ENCODE measurements around the gene TTLL5. TPM values are rescaled to one million over a fixed set of nuclear protein-coding genes. Genes with fewer than 3 reads are reported as not detected.
"Not testable (repeated sequence)": the region's sequence is repeated elsewhere in the genome, so short reads cannot be mapped to it uniquely, and the experiment has no call there.

TTLL5 gene
- total RNA-seq, 1 donor from 2014 or later: 12.2 TPM

DNA sequence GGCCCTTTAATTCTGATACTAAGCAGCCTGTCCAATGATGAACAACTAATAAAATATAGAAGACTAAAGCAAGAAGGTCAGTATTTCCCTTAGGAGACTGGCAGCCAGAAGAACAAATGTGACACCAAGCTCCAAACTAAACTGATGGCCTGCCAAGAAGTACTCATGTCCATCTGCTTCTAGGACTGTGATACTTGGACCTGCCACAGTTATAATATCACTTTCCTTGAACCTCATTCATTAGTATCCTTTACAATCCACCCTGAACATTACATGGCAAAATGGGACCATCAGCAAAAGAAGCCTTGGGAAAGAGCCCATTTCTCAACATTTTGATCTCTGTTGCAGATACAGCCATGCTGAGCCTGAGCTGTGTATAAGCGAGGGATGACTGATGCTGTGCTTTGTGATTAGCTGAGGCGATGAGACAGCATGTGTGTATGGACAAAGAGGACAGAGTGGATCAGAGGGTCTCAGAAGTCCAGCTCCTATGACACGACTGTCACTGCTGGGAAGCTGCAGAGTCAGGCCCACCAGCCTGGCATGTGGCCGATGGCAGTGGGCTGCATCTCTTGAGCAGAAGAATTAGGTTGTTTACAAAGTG, 246.8 kb downstream of the TTLL5 start:
- peak; percentile 36 for DNase-seq (ENCODE audit: low read depth)

DNA sequence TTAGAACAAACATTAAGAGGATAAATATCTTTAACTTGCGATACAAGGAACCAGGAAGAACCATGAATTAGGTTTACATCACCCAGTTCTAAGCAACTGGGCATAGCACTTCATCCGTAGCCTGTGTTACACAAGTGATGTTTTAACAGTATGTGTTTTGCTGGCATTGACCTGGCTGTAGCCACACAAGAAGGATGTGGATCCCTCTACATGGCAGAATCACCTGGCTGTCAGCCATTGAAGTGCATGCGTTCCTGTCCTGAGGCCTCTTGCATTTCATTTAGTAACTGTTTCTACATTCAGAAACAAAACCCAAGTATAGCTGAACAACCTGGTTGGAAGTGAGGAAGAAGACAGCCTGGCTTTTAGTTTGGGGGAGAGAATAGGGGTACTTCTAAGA, 248.6 kb downstream of the TTLL5 start:
- DNase-seq (ENCODE audit: low read depth): no peak

DNA sequence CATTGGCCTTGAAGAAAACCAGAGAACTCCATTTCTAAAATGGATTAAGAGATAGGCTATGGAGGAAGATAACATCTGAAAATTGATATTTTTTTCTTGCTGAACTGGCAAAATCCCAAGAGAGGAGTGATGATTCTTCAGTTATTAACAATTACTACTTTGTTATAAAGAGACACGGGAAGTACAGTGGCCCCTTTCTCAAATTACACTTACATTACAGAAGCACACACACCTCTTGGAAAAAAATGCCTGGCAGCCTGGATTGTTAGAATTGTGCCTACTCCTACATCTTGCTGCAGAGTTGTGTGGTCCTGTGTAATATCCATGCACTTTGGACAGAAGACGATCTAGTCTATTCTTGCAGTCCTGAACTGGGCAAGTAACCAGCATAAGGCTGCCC, 249.0 kb downstream of the TTLL5 start:
- DNase-seq (ENCODE audit: low read depth): no peak

DNA sequence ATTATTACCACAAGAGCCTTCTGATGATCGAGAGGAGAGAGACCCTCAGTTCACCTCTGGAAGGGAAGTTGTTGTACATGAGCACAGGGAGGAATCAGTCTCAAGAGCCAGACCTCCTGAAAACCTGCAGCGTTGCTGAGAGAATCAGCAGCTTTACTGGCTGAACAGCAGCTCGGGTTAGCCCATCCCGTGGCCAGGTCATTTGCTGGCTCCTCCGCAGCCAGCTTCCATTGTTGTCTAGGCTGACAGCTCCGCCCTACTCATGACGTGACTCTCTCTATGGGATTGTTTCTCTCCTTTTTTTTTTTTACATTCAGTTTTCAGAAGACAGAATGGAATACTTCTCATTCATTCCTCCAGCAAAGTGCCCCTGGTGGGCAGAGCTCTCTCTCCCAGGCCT, 250.8 kb downstream of the TTLL5 start:
- peak; percentile 41 for DNase-seq (ENCODE audit: low read depth)

DNA sequence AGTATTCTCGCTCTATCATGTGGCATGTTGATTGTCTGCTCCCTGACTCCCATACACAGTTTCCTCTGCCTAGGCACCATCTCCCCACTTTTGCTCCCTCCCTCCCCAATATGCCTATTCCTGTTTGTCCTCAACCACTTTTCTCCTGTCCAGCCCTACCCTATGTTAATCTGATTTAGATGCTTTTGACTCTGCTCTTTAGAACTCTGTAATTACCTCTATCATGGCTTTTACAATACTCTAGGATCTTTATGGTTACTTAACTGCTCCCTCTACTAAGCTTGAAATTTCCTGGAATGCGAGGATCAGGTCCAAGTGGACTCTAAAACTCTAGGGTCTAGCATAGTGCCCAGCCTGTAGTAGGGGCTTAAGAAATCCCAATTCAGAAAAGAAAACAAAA, 252.1 kb downstream of the TTLL5 start:
- DNase-seq (ENCODE audit: low read depth): no peak

DNA sequence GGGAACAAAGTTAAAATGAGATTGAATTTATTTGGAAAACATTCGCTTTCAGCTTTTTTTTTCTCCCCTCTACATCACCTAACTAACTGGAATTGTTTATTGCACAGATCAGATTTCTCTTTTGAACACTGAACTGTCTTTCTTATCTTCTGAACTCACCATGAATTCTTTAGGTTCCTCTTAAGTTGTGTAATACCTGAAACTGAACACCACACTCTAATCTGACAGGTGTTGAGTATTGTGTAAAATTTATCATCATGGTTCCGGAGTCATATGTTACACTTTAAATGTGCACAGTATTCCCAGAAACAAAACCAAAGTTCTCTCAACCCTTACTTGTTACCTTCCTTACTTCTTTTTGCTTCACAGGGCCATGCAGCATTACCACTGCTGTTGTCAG, 254.0 kb downstream of the TTLL5 start:
- no peak for DNase-seq (ENCODE audit: low read depth)

DNA sequence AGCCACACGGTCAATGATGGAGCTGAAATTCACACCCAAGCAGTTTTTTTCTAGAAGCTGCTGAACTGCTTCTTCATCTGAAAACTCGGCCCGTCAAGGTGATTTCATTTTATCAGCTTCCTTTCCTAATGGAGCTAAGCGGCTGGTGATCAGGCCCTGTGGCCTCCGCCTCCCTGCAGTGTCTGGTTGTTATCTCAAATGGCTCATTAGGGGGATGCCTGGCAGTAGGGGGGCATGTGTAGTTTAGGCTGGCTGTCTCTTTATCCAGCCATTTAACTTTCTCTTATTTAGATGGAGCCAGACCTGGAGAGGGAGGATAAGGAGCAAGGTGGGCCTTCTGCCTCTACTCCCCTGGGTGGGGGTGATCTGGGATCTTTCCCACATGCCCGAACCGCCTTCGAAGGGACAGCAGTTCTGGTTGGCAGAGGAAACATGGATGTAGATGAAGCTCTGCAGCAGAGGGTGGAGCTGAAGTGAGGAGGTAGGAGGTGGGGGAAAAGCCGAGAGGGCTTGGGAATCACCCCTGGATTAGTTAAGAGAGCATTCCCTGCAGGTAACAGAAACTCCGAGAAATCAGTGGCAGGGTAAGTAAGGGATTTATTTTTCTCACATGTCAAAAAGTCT, 256.4 kb downstream of the TTLL5 start:
- no peak for DNase-seq (ENCODE audit: low read depth)

DNA sequence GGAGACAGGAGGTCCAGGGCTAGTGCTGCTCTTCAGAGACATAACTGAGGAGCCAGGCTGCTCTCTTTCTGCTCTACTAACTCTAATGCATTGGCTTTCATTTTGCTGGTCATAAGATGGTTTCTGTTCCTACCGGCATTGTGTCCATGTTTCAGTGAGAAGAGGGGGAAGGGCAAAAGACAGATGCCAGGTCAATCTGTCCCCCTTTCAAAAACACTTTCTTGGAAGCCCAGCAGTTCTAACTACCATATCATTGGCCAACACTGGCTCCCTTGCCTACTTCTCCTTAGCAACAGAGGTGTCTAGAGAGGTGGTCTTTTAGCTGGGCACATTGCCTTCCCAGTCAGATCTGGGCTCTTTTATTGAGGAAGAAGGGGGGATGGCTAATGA, 256.9 kb downstream of the TTLL5 start:
- no peak for DNase-seq (ENCODE audit: low read depth)

DNA sequence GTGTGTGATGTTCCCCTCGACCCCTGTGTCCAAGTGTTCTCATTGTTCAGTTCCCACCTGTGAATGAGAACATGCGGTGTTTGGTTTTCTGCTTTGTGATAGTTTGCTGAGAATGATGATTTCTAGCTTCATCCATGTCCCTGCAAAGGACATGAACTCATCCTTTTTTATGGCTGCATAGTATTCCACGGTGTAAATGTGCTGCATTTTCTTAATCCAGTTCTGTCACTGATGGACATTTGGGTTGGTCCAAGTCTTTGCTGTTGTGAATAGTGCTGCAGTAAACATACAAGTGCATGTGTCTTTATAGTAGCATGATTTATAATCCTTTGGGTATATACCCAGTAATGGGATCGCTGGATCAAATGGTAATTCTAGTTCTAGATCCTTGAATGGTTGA, 259.4 kb downstream of the TTLL5 start:
- DNase-seq (ENCODE audit: low read depth): not testable (repeated sequence)

DNA sequence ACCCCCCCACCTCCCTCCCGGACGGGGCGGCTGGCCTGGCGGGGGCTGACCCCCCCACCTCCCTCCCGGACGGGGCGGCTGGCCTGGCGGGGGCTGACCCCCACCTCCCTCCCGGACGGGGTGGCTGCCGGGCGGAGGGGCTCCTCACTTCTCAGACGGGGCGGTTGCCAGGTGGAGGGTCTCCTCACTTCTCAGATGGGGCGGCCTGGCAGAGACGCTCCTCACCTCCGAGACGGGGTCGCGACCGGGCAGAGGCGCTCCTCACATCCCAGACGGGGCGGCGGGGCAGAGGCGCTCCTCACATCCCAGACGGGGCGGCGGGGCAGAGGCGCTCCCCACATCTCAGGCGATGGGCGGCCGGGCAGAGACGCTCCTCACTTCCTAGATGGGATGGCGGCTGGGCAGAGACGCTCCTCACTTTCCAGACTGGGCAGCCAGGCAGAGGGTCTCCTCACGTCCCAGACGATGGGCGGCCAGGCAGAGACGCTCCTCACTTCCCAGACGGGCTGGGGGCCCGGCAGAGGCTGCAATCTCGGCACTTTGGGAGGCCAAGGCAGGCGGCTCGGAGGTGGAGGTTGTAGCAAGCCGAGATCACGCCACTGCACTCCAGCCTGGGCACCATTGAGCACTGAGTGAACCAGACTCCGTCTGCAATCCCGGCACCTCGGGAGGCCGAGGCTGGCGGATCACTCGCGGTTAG, 264.2 kb downstream of the TTLL5 start:
- DNase-seq (ENCODE audit: low read depth): not testable (repeated sequence)

DNA sequence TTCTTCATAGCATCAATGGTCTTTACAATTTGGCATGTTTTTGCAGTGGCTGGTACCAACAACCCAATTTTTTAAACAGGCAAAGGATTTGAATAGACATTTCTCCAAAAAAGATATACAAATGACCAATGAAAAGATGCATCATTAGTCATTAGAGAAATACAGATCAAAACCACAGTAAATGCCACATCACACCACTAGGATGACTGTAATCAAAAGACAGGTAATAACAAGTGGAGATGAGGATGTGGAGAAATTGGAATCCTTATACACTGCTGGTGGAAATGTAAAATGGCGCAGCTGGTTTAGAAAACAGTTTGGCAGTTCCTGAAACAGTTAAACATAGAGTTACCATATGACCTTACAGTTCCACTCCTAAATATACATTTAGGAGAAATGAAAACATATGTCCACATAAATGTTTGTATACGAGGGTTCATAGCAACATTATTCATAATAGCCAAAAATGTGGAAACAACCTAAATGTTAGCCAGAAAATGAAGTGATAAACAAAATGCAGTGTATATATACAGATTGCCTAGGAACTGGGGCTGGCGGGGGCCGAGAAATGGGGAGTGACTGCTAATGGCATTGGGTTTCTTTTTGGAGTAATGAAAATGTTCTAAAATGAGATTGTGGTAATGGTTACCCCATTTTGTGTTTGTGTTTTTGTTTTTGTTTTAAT, 265.5 kb downstream of the TTLL5 start:
- DNase-seq (ENCODE audit: low read depth): no peak

DNA sequence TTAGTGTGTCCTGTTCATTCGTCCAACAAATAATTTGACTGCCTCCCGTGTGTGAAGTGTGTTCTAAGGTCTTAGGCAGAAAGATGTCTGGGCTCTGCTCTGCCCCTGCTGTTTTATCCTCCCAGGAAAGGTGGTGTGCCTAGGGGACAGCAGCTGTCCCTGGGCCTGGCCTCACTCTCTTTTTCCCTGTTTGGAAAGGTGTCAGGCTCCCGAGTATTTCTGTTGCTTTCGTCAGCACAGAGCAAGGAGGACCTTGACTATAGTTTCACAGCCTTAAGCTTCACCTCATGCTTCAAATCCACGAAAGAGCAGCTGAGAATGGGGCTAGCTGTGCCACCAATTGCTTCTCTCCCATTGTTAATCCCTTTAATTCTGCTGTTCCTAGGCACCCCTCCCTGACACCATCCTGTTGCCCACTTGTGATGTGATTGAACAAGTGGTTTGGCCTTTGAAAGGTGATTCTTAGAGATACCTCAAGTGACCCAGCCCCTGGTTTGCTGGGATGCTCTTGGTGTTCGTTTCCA, 266.6 kb downstream of the TTLL5 start:
- peak; percentile 89 for DNase-seq (ENCODE audit: low read depth)

DNA sequence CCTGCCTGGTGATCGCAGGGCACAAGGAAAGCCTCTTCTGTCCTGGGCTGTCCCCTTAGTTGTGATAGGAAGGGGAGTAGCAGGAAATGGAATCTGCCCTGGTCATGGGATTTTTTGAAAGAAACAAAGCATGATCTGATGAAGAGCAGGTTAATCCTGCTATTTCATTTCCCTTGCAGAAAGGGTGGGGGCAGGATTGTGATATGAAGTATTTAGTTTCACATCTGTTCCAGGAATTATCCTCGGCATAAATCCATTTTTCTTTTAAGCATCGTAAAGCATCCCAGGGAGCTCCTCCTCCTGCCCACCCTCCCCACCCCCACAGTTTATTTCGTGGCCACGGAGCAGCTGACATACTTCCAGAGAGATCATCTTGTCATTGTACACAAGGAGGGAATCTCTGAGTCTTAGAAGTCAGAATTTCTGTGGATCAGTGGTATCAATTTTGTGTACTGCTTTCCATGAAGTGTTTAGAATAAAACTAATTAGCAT, 267.7 kb downstream of the TTLL5 start:
- DNase-seq (ENCODE audit: low read depth): peak; percentile 70

DNA sequence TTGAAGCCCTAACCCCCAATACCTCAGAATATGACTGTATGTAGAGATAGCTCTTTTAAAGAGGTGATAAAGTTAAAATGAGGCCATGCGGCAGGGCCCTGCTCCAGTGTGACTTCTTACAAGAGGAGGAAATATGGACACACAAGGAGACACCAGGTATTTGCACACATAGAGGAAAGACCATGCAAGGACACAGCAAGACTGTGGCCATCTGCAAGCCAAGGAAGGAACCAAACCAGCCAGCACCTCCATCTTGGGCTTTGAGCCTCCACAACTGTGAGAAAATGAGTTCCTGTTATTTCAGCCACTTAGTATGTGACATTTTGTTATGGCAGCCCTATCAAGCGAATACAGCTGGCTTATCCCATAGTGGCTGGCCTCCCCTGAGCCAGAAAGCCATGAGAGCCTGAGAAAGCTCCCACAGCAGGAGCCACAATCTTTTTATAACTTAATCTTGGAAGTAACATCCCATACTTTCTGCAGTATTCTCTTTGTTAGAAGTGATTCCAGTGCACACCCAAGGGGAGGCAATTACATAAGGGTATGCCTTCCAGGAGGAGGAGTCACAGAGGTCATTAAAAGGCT, 272.8 kb downstream of the TTLL5 start:
- DNase-seq (ENCODE audit: low read depth): peak; percentile 57

DNA sequence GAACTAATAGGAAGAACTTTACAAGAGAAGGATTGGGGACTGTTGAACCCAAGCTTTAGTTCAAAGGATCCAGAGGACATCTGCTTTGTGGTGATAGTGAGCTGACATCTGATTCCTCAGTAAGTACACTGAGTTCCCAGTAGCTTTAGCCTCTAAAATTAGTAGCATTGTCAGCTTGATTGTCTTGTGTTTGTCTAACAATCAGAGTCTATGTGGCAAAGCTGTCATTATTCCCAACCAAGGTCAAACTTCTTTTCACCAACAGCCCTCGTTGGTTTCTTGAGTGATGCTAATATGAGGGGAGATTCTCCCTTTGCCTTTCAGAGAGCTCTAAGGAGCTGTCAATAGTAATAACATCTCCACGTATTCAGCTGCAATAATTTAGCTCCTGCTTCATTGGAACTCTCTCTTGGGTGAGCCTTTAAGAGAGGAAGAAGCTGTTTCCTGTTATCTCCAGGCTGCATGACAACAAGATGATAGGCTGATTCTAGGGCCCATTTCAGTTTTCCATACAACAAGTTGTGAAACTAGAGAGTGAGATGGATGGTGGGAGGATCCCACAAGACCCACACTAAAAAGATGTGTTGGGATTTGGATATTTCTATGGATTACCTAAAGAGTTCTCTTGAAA, 274.1 kb downstream of the TTLL5 start:
- peak; percentile 85 for DNase-seq (ENCODE audit: low read depth)

DNA sequence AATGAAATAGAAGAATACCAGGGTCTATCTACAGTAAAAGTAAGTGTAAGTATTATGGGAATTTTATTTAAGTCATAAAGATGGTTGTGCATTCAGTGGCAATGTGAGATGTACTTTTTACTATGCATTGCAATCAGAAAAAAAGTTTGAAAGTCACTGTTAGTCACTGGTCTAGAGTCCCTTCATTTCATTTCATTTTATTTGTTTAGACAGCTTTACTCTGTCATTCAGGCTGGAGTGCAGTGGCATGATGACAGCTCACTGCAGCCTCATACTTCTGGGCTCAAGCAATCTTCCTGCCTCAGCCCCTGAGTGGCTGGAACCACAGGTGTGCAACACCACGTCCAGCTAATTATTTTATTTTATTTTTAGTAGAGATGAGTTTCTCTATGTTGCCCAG, 278.2 kb downstream of the TTLL5 start:
- DNase-seq (ENCODE audit: low read depth): no peak

DNA sequence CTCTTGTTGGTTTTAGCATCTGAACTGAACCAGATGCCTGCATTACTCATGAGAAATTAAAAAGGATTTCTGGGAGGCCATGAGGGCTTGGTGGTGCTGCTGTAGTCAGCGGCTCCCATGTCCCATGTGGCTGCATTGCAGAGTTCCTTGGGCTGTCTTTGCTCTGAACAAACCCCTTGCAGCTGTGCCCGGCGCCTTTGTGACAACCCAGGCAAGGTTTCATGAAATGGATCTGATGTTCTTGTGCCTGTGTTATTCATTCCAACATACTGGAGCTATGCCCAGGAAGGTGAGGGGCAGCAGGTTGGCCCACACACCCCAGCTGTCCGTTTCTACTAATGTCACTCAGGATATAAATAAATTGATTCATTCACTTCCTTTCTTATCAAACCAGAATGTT, 280.0 kb downstream of the TTLL5 start:
- DNase-seq (ENCODE audit: low read depth): peak; percentile 98

DNA sequence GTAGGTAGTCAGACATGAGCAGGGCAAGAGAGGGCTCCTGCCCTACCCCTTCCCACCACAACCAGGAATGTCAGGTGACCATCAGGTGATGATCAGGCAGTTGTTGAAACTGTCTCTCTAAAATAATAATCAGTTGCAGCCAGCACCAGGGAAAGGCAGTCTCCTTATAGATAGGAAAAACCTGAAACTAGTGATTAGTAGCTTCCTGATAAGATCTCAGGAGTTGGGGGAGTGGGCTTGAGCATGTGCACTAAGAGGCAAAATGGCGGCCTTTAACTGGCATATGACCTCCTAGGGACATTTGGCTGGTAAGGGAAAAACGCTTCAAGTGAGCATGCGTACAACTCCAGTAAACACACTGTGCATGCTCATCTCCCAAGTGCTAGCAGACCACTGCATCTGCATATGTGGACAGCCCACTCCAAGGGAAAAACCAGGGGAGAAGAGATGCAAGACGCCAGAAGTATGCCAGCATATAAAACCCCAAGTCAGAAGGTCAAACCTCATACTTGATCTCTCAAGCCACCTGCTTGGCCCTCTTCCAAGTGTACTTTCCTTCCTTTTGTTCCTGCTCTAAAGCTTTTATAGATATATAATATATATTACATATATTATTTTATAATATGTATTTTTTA, 283.7 kb downstream of the TTLL5 start:
- peak; percentile 67 for DNase-seq (ENCODE audit: low read depth)

DNA sequence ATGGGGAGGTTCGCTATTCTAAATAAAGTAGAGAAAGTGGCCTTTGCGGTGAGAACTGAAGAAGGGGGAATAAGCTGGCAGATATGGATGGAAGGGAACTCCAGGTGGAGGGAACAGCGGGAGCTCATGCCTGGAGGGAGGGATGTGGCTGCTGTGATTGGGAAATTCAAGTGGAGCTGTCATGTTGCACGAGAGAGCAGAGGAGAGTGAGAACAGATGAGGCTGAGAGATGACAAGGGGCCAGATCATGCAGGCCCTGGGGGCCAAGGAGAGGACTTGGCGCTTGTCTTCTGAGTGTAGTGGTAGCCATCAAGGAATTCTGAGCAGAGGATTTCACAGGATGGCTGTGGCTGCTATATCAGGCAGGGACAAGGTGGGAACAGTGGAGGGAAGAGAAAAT, 285.7 kb downstream of the TTLL5 start:
- no peak for DNase-seq (ENCODE audit: low read depth)

DNA sequence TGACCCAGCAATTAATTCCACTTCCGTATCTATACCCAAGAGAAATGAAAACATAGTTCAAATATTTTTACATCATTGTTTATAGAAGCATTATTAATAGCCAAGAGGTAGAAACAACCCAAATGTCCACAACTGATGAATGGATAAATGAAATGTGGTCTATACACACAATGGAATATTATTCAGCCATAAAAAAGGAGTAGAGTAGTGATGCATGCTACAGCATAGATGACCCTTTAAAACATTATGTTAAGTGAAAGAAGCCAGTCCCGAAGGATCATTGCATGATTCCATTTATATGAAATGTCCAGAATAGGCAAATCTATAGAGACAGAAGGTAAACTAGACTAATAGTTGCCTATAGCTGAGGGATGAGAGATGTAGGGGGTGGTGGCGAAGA, 291.4 kb downstream of the TTLL5 start:
- DNase-seq (ENCODE audit: low read depth): no peak
